Measurements from ENCODE around the gene SIRT5.

DNA sequence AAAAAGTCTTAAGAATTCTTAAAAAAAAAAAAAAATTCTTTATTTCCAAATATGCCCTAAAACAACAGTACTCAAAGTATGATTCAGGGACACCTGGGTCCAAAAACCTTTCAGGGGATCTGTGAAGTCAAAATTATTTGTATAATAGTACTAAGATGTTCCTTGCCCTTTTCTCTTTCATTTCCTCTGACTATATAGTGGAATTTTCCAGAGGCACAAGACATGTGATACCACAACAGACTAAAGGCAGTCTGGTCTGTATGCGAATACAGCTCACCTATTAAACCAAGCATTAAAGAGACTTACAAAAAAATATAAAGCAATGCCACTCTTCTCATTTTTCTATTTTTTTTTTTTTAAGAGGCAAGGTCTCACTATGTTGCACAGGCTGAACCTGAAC lies 56.1 kb downstream of the SIRT5 start:
- TF ChIP-seq CTCF (conservative IDR thresholded peaks at IDR 0.05; ENCODE audit: low read depth, low read length) (no peak), EZH2 (IDR thresholded peaks at IDR 0.05; ENCODE audit: low read length, unreplicated experiment) (no peak), EZH2phosphoT487 (IDR thresholded peaks at IDR 0.05; ENCODE audit: borderline replicate concordance, low read length) (no peak)

All from PC-3 (cell line).